Medulla oblongata (tissue), 1 donor: Measurements from ENCODE around the gene S1PR3.

ENCODE experiments used
- DNase-seq: peaks from one replicate; pipeline ENCODE4 v3.0.0-alpha.2; 2015; ENCODE audit errors: extremely low spot score

The S1PR3 gene

GRCh38 chr9:88993327-88993726 lies 2.1 kb downstream of the S1PR3 start:
- no peak for DNase-seq

DNA sequence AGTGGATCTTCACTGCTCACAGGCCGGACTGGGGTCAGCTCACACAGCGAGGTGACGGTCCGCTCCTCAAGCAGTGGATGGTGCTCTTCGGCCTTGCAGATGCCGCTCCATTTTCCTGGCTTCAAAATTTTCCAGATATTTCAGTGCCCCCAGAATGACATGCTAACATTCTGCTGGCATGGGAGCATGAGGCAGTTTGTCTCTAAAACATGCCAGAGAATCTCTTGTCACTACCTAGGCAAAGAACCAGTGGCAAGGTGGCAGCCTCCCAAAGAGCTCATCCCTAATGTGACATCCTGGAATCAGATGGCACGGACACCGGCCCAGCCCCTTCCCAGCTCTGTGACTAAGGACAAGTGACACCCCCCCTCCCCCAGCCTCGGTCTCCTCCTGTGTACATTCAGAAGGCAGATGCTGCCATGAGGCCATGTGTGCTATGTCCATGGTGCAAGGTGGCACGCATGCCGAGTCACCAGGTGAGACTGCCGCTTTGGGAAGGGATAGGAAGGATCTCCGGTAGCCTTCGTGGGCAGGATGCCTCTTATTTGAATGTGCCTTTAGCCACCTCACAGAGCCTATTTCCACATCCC lies 2.7 kb downstream of the S1PR3 start:
- no peak for DNase-seq

DNA sequence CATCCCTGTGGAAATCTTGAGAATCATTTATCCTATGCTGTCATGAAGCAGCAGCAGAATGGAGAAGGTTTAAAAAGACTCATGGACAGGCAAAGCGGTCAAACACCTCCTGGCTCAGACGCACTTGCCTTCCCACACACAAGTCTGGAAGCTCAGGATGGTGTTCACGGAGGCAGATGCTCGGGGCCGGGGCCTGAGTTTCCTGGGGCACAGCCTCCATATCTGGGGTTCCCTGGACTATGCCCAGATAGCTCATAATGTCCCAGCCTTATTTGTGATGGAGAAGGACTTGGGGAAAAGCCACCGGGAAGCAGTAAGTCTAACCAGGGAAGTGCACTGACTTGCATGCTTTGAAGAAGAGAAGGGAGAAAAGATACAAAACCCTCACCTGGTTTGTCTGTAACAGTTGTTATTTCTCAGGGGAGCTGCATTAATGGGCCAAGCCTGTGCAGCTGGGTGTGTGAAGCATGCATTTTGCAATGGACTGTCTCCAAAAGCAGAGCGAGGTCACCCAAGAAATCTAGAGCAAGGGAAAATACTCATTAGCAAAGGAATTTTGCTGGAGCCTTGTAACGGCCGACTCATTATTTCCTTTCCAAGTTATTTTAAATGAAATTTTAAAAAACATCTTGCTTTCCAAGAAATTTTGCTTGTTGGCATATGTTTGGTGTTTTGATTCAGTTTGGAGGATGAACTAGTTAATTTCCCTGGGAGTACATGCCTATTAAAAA lies 3.4 kb downstream of the S1PR3 start:
- no peak for DNase-seq

DNA sequence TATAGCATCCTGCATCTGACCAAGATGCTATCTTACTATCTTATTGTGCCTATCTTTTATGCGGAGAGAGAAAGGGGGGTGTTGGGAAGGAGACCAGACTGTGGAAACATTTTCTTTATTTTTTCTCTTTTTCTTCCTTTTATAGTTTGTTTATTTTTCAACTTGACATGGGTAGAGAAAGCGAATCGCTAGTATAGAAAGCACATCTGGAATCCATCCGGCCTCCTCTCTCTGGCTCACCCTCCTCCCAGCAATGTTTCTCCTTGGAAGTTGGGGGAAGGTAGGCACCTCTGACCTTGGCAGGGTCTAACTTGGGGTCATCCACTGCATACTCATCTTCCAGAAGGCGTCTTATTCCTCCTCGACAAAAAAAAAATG lies 3.9 kb downstream of the S1PR3 start:
- no peak for DNase-seq

DNA sequence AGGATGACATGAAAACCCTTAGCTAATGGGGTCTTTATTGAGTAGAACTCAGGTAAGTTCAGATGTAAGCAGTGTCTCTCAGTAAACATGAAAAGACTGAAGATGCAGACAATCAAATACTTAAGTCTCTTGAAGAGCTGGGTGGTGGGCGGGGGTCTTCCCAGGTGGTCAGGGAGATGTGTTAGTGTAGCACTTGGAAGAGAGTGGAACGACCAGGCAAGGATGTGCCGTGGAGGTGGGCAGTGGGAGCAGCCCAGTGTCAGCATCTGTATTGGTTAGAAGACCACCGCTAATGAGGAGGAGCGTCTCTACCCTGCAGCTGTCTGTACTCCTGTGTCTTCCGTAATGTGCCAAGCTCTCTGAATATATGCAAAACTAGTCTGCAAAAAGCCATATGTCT lies 4.4 kb downstream of the S1PR3 start:
- DNase-seq, result no peak

DNA sequence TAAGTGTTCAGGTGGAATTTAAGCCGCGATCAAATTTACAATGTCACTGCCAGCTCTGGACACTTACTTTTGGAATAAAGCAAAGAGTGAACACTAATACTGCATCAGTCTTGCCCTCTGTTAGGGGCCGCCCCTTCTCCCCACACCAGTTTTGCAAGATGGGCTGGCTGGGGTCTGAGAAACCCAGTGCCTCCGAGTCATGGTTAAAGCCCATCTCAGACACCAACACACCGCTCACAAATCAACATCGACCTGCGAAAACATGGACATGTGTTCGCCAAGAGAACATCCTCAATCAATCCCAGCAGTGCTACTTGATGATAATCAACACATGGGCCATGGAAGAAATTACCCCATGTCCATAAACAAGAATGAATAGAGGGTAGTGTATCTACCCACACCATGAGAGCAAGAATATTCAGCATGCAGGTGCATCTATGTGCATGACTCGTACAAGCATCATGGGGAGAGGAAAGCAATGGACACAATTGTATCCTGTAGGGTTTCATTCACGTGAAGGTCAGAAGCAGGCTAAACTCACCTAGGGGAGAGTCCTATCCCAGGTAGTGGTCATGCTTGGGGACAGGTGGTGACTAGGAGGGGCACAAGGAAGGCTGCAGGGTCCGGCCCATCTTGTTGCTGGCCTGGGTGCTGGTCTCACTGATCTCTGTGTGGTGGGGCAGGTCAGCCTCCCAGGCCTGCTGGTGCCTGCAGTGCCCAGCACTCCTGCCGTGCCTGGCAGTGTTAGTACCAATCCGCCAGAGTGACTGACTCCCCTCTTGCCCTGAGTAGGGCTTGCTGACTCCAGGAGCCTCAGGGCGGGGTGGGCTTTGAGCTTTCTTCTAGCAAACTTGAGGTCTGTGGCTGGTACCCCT lies 5.0 kb downstream of the S1PR3 start:
- no peak for DNase-seq

DNA sequence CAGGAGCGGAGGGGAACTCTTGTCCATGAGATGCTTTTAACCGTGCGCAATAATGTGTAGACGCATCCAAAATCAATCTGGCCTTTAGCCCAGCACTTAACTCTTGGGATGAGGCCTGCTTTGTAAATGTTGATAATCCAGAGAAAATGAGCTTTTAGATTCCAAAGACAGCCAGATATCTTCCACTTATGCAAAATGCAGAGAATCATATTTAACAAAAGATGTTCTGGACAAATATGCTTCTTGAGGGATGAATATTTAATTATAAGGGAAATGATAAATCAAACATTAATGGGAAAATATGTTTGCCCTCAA lies 5.6 kb downstream of the S1PR3 start:
- DNase-seq, result no peak

- DNase-seq, result no peak
Measured at GRCh38 chr9:88997646-88998045, 6.4 kb downstream of the S1PR3 start.

- DNase-seq, result no peak
Measured at GRCh38 chr9:88998503-88998902, 7.2 kb downstream of the S1PR3 start.

- peak; percentile 80 for DNase-seq
Measured at GRCh38 chr9:88998911-88999310, 7.6 kb downstream of the S1PR3 start.

DNA sequence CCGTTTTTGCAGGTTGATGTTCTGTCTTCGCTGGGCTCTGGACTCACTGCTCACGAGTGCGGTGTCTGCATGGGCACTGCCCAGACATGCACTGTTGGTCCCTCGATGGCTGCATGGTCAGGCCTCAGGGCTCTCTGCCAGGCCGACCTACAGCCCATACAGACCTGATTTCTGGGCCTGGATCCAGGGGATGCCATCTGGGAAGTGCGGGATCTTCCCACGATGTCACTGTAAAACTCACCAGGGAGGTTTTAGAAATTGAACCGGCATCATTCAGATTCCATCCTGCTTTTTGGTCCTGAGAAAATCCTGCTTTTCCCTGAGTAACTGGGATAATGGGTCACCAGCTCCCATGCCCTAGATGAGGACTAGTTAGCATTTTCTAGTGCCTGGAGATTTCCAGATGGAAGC lies 9.1 kb downstream of the S1PR3 start:
- DNase-seq, result no peak

DNA sequence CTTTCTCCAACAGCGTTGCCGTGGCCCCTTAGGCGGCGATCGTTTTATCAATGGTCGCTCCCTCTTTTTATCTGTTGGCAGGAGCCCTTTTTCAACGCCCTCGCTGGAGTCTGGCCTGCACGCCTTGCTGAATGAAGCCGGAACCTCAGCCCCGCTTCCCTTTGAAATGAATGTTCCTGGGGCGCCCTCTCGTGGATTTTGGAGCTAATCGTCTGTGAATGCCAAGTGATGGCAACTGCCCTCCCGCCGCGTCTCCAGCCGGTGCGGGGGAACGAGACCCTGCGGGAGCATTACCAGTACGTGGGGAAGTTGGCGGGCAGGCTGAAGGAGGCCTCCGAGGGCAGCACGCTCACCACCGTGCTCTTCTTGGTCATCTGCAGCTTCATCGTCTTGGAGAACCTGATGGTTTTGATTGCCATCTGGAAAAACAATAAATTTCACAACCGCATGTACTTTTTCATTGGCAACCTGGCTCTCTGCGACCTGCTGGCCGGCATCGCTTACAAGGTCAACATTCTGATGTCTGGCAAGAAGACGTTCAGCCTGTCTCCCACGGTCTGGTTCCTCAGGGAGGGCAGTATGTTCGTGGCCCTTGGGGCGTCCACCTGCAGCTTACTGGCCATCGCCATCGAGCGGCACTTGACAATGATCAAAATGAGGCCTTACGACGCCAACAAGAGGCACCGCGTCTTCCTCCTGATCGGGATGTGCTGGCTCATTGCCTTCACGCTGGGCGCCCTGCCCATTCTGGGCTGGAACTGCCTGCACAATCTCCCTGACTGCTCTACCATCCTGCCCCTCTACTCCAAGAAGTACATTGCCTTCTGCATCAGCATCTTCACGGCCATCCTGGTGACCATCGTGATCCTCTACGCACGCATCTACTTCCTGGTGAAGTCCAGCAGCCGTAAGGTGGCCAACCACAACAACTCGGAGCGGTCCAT lies 10.0 kb downstream of the S1PR3 start:
- peak; percentile 93 for DNase-seq

- DNase-seq, result no peak
Measured at GRCh38 chr9:89001917-89002540, 10.8 kb downstream of the S1PR3 start.

DNA sequence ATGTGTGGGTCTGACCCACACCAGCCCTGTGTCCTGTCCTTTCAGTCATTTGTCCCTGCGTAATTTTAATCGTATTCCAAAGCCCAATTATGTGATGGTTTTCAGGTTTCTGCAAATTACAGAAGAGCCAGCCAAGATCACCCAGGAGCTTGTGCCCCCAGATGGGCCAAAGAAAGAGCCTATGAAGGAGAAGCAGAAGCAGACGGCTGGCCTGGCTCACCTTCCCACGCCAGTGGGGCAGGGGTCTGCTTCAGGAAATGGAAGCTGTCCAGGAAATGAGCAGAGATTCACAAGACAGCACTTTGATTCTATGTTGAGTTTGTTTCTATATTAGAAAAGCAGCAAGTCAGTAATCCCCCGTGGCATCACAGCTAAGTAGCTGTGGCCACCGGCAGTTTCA lies 11.7 kb downstream of the S1PR3 start:
- no peak for DNase-seq

- DNase-seq, result no peak
Measured at GRCh38 chr9:89005323-89005722, 14.1 kb downstream of the S1PR3 start.

DNA sequence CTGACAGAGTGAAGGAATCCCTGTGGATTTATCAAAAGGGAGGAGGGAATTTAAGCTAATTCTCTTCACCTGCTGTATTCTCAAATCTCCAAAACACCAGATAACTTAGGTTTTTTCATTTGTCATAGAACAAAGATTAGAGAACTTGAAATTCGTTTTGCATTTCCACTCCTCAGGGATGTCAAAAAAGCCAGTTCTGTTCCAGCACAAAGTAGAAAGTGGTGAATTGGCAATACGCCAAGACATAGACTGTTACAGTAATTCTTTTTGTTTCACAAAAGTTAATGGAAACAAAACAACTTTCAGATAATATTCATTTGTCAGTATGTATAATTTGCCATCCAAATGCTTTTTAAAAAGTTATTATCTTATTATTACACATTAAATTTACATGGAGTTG lies 15.0 kb downstream of the S1PR3 start:
- no peak for DNase-seq

GRCh38 chr9:89006996-89007967 lies 16.0 kb downstream of the S1PR3 start:
- no peak for DNase-seq

DNA sequence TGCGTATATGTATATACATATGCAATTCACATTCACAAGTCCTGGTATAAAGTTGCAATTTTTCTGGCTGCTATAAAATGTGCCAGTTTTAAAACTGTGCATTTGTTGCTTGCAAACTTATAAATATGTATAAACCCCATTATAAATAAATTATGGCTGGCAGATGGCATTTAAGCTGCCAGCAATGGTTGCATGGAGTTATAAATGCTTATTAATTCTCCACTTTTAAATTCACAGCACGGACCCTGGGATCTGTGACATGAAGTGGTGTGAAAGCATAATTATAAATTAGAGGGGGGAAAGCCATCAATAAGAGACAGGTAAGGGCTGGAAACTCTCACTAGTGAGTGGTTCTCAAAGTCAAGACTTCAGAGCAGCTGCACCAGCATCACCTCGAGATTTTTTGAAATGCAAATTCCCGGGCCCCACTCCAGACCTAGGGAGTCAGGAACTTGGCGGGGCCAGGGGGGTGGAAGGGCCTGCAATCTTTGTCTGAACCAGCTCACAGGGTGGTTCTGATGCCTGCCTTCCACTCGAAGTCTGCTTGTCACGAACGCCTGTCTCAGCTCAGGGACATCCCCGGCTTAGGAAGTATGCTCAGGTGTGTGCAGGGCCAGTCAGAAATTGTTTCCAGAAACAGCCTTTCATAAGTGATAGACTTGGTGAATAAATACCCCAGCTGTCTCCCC lies 16.9 kb downstream of the S1PR3 start:
- DNase-seq, result no peak

DNA sequence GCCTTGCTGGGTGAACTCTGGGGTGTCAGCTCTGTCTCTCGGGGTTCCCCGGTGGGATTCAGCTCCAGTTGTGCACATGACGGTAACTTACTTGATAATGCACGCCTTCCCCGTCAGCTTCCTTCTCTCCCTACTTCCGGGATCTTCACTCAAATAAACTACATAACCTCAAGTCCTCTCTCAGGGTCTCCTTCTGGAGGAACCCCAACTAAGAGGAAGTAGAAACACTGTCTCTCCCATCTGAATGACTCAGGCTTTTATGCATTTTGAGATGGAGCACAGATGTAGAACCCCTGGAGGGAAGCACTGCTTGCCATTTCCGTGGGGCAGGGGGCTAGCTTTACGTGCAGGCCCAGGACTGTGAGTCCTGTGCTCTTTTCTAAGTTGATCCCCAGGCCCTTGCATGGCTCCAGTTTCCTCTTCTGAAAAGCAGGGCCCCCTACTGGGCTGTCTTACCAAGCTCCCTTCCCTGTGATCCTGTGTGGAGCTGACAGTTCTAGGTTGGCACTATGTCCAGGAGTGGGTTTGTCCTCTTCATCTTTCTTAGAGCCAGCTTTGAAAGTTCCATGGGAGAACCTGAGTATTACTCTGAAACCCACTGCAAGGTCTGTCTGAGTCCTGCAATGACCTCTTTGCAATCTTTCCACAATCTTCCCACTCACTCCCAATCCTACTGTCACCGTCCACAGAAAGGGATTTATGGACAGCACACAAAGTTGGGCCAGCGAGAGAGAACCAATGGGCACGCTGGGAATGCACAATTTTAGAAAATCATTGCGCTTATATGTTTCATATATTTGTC lies 17.7 kb downstream of the S1PR3 start:
- DNase-seq, result no peak
